ENCODE measurements around the gene HNF1A.
"Not testable (repeated sequence)": the region's sequence is repeated elsewhere in the genome, so short reads cannot be mapped to it uniquely, and the experiment has no call there.

HNF1A gene

GRCh38 chr12:121015825-121016766 is 37.8 kb downstream of the HNF1A start, which contains the start of gene C12orf43:
Gene C12orf43, minus strand, starts transcription at chr12:121016487. Its CDS starts 13 bp downstream, at chr12:121016474.
- peak; percentile 90 for DNase-seq

- DNase-seq: no peak
Measured at GRCh38 chr12:121017966-121018491, 39.7 kb downstream of the HNF1A start.

GRCh38 chr12:121018860-121019617 is 40.7 kb downstream of the HNF1A start:
- DNase-seq: no peak

GRCh38 chr12:121021754-121022153 is 43.4 kb downstream of the HNF1A start:
- DNase-seq: no peak

- no peak for DNase-seq
Measured at GRCh38 chr12:121022713-121023112, 44.4 kb downstream of the HNF1A start.

- DNase-seq: no peak
Measured at GRCh38 chr12:121023799-121024198, 45.5 kb downstream of the HNF1A start.

- no peak for DNase-seq
Measured at GRCh38 chr12:121025442-121026226, 47.3 kb downstream of the HNF1A start.

GRCh38 chr12:121026274-121027045 is 48.1 kb downstream of the HNF1A start:
- no peak for DNase-seq

- no peak for DNase-seq
Measured at GRCh38 chr12:121030576-121031212, 52.4 kb downstream of the HNF1A start.

- DNase-seq: peak; percentile 71
Measured at GRCh38 chr12:121033625-121034349, 55.4 kb downstream of the HNF1A start.

GRCh38 chr12:121034616-121035305 is 56.4 kb downstream of the HNF1A start:
- DNase-seq: peak; percentile 27

- peak; percentile 45 for DNase-seq
Measured at GRCh38 chr12:121036810-121037326, 58.5 kb downstream of the HNF1A start.

GRCh38 chr12:121038861-121039668 is 60.7 kb downstream of the HNF1A start, which contains the start of gene OASL:
Gene OASL, minus strand, starts transcription at chr12:121039246. Its CDS starts 275 bp downstream, at chr12:121038971.
- DNase-seq: peak; percentile 65

- no peak for DNase-seq
Measured at GRCh38 chr12:121043067-121043466, 64.7 kb downstream of the HNF1A start.

GRCh38 chr12:121047400-121047799 is 69.1 kb downstream of the HNF1A start:
- DNase-seq: not testable (repeated sequence)

- DNase-seq: peak; percentile 10
Measured at GRCh38 chr12:121048442-121048841, 70.1 kb downstream of the HNF1A start.

- DNase-seq: no peak
Measured at GRCh38 chr12:121050725-121051124, 72.4 kb downstream of the HNF1A start.
